Osteoblast (primary cell): Measurements from ENCODE around the gene IL17RC. TPM values are rescaled to one million over a fixed set of nuclear protein-coding genes. Genes with fewer than 3 reads are reported as not detected.
"Not testable (repeated sequence)": the region's sequence is repeated elsewhere in the genome, so short reads cannot be mapped to it uniquely, and the experiment has no call there.

ENCODE experiments used
- DNase-seq: peaks from one replicate; pipeline ENCODE4 v3.0.0; 2011; ENCODE audit warnings: low spot score, mixed read lengths; ENCODE audit not compliant: insufficient read length; ENCODE audit errors: missing footprints
- H2AFZ ChIP-seq: 2 replicates; pipeline ENCODE4 v1.6.0; 2011; ENCODE audit warnings: mild to moderate bottlenecking, low read length
- H3K27ac ChIP-seq: 2 replicates; pipeline ENCODE4 v1.5.1; 2011; ENCODE audit warnings: mild to moderate bottlenecking, low read depth, low read length, moderate library complexity
- H3K27me3 ChIP-seq: 2 replicates; pipeline ENCODE4 v1.6.0; 2012; ENCODE audit warnings: mild to moderate bottlenecking, control low read depth, inconsistent platforms, low read length, moderate library complexity; ENCODE audit not compliant: insufficient read depth
- H3K36me3 ChIP-seq: 2 replicates; pipeline ENCODE4 v1.5.1; 2011; ENCODE audit warnings: mild to moderate bottlenecking, low read length, control low read depth, moderate library complexity; ENCODE audit not compliant: insufficient read depth
- H3K4me1 ChIP-seq: 2 replicates; pipeline ENCODE4 v1.5.1; 2011; ENCODE audit warnings: mild to moderate bottlenecking, low read length, control low read depth, moderate library complexity; ENCODE audit not compliant: insufficient read depth
- H3K4me2 ChIP-seq: 2 replicates; pipeline ENCODE4 v1.6.0; 2011; ENCODE audit warnings: mild to moderate bottlenecking, low read length; ENCODE audit not compliant: insufficient read depth
- H3K4me3 ChIP-seq: fragments of 200-600 bp; sonication (generic); 3 replicates; pipeline ENCODE4 v1.5.1; 2012; ENCODE audit warnings: mild to moderate bottlenecking, low read length, inconsistent platforms; ENCODE audit not compliant: insufficient read depth
- H3K79me2 ChIP-seq: 2 replicates; pipeline ENCODE4 v1.6.0; 2012; ENCODE audit warnings: mild to moderate bottlenecking, low read length, control low read depth, inconsistent platforms; ENCODE audit not compliant: insufficient read depth
- H3K9me3 ChIP-seq: 2 replicates; pipeline ENCODE4 v1.5.1; 2011; ENCODE audit warnings: low read depth, low read length, control low read depth
- H4K20me1 ChIP-seq: 2 replicates; pipeline ENCODE4 v1.6.0; 2012; ENCODE audit warnings: mild to moderate bottlenecking, low read length, control low read depth; ENCODE audit not compliant: insufficient read depth
- CTCF ChIP-seq: IDR thresholded peaks from 2 replicates; pipeline ENCODE4 v1.5.1; 2011; ENCODE audit warnings: mild to moderate bottlenecking, low read depth, low read length, moderate library complexity; ENCODE audit errors: extremely low read depth
- total RNA-seq: library from RNA; depleted of rRNA; stranded (reverse); fragments of >200 nt; gene quantifications from 2 replicates; pipeline ENCODE4 v1.2.3, GENCODE V29; 2012

IL17RC gene
- total RNA-seq, 1 donor, result 47.0 TPM

- H4K20me1 ChIP-seq, H3K4me3 ChIP-seq, H3K27me3 ChIP-seq, DNase-seq, H3K9me3 ChIP-seq, H2AFZ ChIP-seq, H3K4me2 ChIP-seq: not testable (repeated sequence)
- peak overlapping the region; percentile 40 for H3K27ac ChIP-seq
- H3K36me3 ChIP-seq, result peaks cover 12% of the 10 kb centered on the region
- H3K4me1 ChIP-seq, result peaks cover 38% of the 10 kb centered on the region
- H3K79me2 ChIP-seq, result peaks cover 16% of the 10 kb centered on the region
These were observed 20.0 kb upstream of the IL17RC start for GRCh38 chr3:9896755-9897407.

DNA sequence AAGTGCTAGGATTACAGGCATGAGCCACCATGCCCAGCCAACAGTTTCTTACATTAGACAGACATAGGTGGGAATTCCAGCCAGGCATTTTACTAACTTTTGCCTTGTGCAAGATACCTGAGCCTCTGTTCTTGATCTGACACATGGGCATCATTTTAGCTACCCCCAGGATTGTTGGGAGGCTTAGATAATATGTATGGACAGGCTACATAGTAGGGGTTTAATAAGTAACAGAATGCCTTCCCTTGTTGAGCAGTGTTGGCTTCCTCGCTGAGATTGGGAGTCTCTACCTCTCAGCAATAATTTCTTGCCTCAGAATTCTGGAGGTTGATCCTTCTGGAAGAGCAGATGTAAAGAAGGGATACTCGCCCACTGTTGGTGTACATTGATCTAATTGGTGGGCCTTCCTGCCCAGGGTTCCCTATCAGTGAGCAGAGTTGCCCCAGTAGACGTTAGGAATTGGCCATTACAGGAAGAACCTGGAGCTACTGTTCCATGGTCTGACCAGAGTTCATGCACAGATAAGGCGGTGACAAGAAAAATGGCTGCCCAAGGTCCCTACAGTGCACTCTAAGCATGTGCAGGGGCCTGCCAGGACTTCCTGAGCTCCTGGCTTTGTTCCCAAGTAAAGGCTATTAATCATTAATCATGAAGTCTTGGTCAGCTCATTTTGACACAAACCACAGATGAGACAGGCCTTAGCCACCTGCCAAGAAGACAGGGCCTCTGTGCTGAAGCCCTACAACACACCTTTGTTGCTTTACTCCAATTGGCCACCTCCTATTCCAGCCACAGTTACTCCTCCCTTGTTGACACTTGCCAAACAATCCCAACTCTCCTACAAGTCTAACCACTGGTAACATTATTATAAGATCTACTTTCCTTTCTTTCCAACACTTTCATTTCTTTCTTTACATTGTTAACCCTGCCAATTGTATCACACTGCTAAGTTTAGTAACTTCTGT lies 19.2 kb upstream of the IL17RC start:
- no peaks in the 10 kb centered on the region for H3K27me3 ChIP-seq
- H3K36me3 ChIP-seq, result peaks cover 8% of the 10 kb centered on the region
- TF ChIP-seq CTCF, result no peak
- H3K79me2 ChIP-seq, result peaks cover 9% of the 10 kb centered on the region
- H3K4me3 ChIP-seq, result no peak overlapping the region
- H3K9me3 ChIP-seq, result no peaks in the 10 kb centered on the region
- no peak overlapping the region for H3K27ac ChIP-seq
- peaks cover 2% of the 10 kb centered on the region for H4K20me1 ChIP-seq
- H3K4me2 ChIP-seq, result no peak overlapping the region
- H3K4me1 ChIP-seq, result peaks cover 45% of the 10 kb centered on the region
- no peak overlapping the region for H2AFZ ChIP-seq
- DNase-seq, result no peak

DNA sequence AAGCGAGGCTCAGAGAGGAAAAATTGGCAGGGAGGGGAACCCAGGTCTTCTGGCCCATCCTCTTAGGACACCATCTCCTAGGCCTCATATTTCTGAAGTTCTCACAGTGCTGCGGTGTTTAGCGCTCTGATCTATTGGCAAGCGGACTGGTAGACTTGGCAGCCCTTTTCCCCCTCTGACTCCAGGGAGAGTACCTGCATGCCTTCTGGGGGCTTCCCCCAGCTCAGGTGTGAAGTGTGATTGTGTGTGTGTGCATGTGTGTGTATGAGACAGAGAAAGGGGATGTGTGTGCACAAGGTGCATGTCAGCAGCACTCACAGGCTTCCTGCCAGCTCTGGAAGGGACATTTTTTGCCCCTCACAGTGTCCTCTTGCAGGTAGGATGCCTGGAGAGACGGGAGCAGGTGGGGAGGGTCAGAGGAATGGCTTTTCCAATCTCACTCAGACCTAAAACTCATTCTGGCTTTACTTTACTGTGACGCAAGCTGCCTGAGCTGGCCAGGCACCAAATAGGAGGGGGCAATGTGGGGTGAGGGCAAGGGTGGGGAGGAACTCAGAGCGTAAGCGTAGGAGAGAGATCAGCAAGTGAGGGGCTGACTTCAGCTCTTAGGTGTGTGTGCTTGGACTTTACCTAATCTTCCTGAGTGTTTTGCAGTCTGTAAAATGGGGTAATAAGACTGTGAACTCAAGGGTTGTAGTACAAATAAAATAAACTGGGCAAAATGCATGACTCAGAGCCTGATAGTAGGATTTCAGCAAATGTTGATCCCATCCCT lies 18.2 kb upstream of the IL17RC start:
- Histone ChIP-seq H3K36me3 (no peaks in the 10 kb centered on the region), H3K27me3 (no peaks in the 10 kb centered on the region), H2AFZ (no peak overlapping the region), H3K79me2 (peaks cover 4% of the 10 kb centered on the region), H3K4me3 (no peak overlapping the region), H3K9me3 (no peaks in the 10 kb centered on the region), H3K4me1 (peaks cover 48% of the 10 kb centered on the region), H4K20me1 (no peaks in the 10 kb centered on the region), H3K27ac (no peak overlapping the region), H3K4me2 (no peak overlapping the region)
- no peak for TF ChIP-seq CTCF
- no peak for DNase-seq

GRCh38 chr3:9899289-9899791 lies 17.6 kb upstream of the IL17RC start:
- Histone ChIP-seq H3K4me1 (peaks cover 45% of the 10 kb centered on the region), H3K36me3 (no peaks in the 10 kb centered on the region), H3K4me2 (no peak overlapping the region), H2AFZ (no peak overlapping the region), H3K9me3 (no peaks in the 10 kb centered on the region), H3K27me3 (no peaks in the 10 kb centered on the region), H3K27ac (no peak overlapping the region), H3K4me3 (no peak overlapping the region), H4K20me1 (no peaks in the 10 kb centered on the region), H3K79me2 (peaks cover 4% of the 10 kb centered on the region)
- no peak for TF ChIP-seq CTCF
- DNase-seq, result no peak

DNA sequence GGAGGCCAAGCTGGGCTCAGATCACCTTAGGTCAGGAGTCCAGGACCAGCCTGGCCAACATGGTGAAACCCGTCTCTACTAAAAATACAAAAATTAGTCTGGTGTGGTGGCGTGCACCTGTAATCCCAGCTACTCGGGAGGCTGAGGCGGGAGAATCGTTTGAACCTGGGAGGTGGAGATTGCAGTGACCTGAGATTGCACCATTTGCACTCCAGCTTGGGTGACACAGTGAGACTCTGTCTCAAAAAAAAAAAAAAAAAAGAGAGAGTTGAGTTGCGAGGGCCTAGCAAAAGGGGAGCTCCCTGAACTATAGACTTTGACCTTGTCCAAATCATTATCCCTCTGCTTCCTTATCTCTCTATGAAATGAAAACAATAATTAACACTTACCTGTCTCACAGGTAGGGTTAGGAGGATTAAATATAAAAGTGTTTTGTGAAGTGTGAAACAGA lies 15.9 kb upstream of the IL17RC start:
- DNase-seq, H3K4me2 ChIP-seq, H3K27ac ChIP-seq, H3K4me3 ChIP-seq, H2AFZ ChIP-seq, H3K27me3 ChIP-seq, H3K79me2 ChIP-seq, H3K36me3 ChIP-seq, H3K9me3 ChIP-seq, H4K20me1 ChIP-seq: not testable (repeated sequence)
- peaks cover 45% of the 10 kb centered on the region for H3K4me1 ChIP-seq
